NB4 (cell line): ENCODE data around the gene PUSL1.

Experiments
- MYC ChIP-seq: IDR thresholded peaks from 2 replicates; pipeline ENCODE4 v1.6.1; 2011; ENCODE audit warnings: low read depth, low read length
- POLR2A ChIP-seq: IDR thresholded peaks from 2 replicates; pipeline ENCODE4 v1.6.1; 2011; ENCODE audit warnings: mild to moderate bottlenecking; ENCODE audit not compliant: insufficient read length; ENCODE audit errors: extremely low read depth
- TF ChIP-seq, protein P1 (sequence below): IDR thresholded peaks from one replicate; pipeline ENCODE4 v1.5.1; 2012; ENCODE audit warnings: low read depth, low read length
- TF ChIP-seq, protein P2 (sequence below): IDR thresholded peaks from 2 replicates; pipeline ENCODE4 v1.6.1; 2011; ENCODE audit warnings: low read depth, low read length

DNA sequence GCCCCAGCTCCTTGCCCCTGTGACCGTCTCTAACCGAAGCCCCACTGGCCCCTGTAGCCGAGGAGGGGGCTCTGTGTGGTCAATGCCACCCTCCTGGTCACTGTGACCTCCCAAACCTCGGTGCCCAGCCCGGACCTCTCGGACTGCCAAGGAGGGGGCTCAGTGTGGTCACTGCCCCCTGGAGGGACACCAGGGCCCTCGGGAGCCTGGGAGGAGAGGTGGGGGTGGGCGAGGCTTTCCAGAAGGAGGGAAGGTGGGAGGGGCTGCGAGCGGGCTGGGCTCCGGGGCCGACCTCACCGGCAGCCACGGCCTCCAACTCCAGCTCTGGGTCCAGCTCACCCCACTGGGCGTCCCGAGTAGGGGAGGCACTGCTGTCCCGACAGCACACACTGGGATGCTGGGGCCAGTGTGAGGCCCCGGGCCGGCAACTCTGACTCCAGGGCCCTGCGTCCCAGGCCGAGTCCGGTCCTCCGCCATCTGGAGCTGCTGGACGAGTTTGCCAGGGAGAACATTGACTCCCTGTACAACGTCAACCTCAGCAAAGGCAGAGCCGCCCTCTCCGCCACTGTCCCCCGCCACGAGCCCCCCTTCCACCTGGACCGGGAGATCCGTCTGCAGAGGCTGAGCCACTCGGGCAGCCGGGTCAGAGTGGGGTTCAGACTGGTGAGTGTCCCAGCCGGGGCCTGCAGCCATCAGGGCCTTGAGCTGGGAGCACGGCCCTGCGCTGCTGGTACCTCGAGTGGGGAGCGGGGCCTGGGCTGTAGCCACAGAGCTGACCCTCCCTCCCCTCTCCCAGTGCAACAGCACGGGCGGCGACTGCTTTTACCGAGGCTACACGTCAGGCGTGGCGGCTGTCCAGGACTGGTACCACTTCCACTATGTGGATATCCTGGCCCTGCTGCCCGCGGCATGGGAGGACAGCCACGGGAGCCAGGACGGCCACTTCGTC lies 21.8 kb upstream of the PUSL1 start:
- TF ChIP-seq, protein P1, sequence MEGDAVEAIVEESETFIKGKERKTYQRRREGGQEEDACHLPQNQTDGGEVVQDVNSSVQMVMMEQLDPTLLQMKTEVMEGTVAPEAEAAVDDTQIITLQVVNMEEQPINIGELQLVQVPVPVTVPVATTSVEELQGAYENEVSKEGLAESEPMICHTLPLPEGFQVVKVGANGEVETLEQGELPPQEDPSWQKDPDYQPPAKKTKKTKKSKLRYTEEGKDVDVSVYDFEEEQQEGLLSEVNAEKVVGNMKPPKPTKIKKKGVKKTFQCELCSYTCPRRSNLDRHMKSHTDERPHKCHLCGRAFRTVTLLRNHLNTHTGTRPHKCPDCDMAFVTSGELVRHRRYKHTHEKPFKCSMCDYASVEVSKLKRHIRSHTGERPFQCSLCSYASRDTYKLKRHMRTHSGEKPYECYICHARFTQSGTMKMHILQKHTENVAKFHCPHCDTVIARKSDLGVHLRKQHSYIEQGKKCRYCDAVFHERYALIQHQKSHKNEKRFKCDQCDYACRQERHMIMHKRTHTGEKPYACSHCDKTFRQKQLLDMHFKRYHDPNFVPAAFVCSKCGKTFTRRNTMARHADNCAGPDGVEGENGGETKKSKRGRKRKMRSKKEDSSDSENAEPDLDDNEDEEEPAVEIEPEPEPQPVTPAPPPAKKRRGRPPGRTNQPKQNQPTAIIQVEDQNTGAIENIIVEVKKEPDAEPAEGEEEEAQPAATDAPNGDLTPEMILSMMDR = no peak
- TF ChIP-seq MYC (no peak), POLR2A (no peak)
- TF ChIP-seq, protein P2, sequence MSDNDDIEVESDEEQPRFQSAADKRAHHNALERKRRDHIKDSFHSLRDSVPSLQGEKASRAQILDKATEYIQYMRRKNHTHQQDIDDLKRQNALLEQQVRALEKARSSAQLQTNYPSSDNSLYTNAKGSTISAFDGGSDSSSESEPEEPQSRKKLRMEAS = no peak
